ENCODE measurements around the gene JARID2.

The JARID2 gene

DNA sequence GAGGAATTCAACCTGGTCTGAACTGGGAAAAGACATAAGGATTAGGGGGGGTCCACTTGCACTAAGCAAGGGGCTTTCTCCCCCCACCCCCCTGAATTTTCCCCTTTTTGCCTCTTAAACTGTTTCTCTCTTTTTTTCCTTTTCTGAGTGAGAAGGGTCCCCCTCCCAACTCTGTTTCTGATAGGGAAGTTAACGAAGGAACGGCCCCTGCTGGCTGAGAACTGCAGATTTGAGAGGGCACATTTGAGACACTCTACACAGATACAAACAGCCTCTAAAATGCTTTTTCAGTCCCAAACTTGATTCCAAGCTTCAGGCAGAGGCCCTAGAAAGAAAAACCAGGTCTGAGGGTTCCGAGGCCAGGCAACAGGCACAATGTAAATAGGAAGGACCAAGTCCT lies 91.7 kb downstream of the JARID2 start:
- Histone ChIP-seq H3K9me3 (ENCODE audit: control insufficient read depth, insufficient read depth, low read depth, low read length) (no peaks in the 10 kb centered on the region), H3K36me3 (ENCODE audit: control insufficient read depth in 2 of 2, insufficient read depth in 1 of 2, low read length in 2 of 2) (no peaks in the 10 kb centered on the region), H3K4me3 (ENCODE audit: low read depth, low read length) (no peak overlapping the region), H3K4me1 (ENCODE audit: control insufficient read depth, insufficient read depth, low read length) (peaks cover 8% of the 10 kb centered on the region), H3K27ac (ENCODE audit: extremely low read depth, low read depth, low read length) (no peak overlapping the region)
- no peak for TF ChIP-seq ZNF324 (tag by site-specific recombination; IDR thresholded peaks at IDR 0.05)
- TF ChIP-seq ZNF707 (tag by site-specific recombination; IDR thresholded peaks at IDR 0.05): no peak
- TF ChIP-seq ZNF747 (tag by site-specific recombination; IDR thresholded peaks at IDR 0.05): no peak
- TF ChIP-seq RBAK (tag by site-specific recombination; IDR thresholded peaks at IDR 0.05): no peak
- no peak for TF ChIP-seq ZNF600 (tag by site-specific recombination; IDR thresholded peaks at IDR 0.05)
- TF ChIP-seq ZNF404 (tag by site-specific recombination; IDR thresholded peaks at IDR 0.05): no peak
- no peak for TF ChIP-seq ZNF837 (tag by site-specific recombination; IDR thresholded peaks at IDR 0.05)
- no peak for TF ChIP-seq ZSCAN16 (tag by site-specific recombination; IDR thresholded peaks at IDR 0.05)
- TF ChIP-seq ZNF624 (tag by site-specific recombination; IDR thresholded peaks at IDR 0.05): no peak
- TF ChIP-seq ZNF398 (tag by site-specific recombination; IDR thresholded peaks at IDR 0.05): no peak
- no peak for TF ChIP-seq FEZF1 (tag by site-specific recombination; IDR thresholded peaks at IDR 0.05)
- TF ChIP-seq ZNF114 (tag by site-specific recombination; IDR thresholded peaks at IDR 0.05): no peak
- no peak for TF ChIP-seq YY1 (tag by site-specific recombination; IDR thresholded peaks at IDR 0.05)
- no peak for TF ChIP-seq WT1 (tag by site-specific recombination; IDR thresholded peaks at IDR 0.05)
- TF ChIP-seq, protein P1, sequence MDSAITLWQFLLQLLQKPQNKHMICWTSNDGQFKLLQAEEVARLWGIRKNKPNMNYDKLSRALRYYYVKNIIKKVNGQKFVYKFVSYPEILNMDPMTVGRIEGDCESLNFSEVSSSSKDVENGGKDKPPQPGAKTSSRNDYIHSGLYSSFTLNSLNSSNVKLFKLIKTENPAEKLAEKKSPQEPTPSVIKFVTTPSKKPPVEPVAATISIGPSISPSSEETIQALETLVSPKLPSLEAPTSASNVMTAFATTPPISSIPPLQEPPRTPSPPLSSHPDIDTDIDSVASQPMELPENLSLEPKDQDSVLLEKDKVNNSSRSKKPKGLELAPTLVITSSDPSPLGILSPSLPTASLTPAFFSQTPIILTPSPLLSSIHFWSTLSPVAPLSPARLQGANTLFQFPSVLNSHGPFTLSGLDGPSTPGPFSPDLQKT (IDR thresholded peaks at IDR 0.05; ENCODE audit: borderline replicate concordance, low read depth, low read length): no peak
- TF ChIP-seq ZNF157 (tag by site-specific recombination; IDR thresholded peaks at IDR 0.05): no peak
- no peak for TF ChIP-seq ZNF776 (tag by site-specific recombination; IDR thresholded peaks at IDR 0.05; ENCODE audit: borderline replicate concordance)
- no peak for TF ChIP-seq YY2 (tag by site-specific recombination; IDR thresholded peaks at IDR 0.05)
- no peak for TF ChIP-seq SP3 (tag by site-specific recombination; IDR thresholded peaks at IDR 0.05)
- ChIA-PET CTCF (interaction anchor here (0.7 kb wide), 1 partner anchor 57 kb away, joined by 3 read pairs; no protein-coding TSS in a partner anchor), POLR2A (no interaction called here)

DNA sequence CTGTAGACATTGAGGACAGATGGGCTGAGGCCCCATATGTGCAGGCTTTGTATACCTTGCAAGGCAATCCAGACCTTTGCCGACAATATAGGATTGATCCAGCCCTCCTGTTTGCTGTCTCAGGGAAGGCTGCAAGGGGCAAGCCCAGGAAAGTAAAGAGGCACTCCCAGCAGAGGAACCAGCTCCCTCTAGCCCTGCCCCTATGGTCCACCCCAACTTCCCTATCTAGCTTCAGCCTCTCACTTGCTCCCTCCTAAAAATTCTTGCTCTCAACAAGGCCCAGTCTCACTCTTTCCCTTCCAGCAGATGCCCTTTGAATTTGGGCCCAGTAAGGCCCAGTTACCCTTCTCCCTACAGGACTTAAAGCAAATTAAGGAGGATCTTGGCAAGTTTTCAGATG lies 92.6 kb downstream of the JARID2 start:
- peaks cover 10% of the 10 kb centered on the region for H3K4me1 ChIP-seq (ENCODE audit: control insufficient read depth, insufficient read depth, low read length)
- H3K36me3 ChIP-seq (ENCODE audit: control insufficient read depth in 2 of 2, insufficient read depth in 1 of 2, low read length in 2 of 2): no peaks in the 10 kb centered on the region
- no peaks in the 10 kb centered on the region for H3K9me3 ChIP-seq (ENCODE audit: control insufficient read depth, insufficient read depth, low read depth, low read length)
- no peak overlapping the region for H3K4me3 ChIP-seq (ENCODE audit: low read depth, low read length)
- no peak overlapping the region for H3K27ac ChIP-seq (ENCODE audit: extremely low read depth, low read depth, low read length)
- CTCF ChIA-PET: no interaction called here
- no peak for TF ChIP-seq ZNF398 (tag by site-specific recombination; IDR thresholded peaks at IDR 0.05)
- no peak for TF ChIP-seq HOXA7 (CRISPR knock-in tag; IDR thresholded peaks at IDR 0.05; ENCODE audit: borderline replicate concordance)
- TF ChIP-seq, protein P2, sequence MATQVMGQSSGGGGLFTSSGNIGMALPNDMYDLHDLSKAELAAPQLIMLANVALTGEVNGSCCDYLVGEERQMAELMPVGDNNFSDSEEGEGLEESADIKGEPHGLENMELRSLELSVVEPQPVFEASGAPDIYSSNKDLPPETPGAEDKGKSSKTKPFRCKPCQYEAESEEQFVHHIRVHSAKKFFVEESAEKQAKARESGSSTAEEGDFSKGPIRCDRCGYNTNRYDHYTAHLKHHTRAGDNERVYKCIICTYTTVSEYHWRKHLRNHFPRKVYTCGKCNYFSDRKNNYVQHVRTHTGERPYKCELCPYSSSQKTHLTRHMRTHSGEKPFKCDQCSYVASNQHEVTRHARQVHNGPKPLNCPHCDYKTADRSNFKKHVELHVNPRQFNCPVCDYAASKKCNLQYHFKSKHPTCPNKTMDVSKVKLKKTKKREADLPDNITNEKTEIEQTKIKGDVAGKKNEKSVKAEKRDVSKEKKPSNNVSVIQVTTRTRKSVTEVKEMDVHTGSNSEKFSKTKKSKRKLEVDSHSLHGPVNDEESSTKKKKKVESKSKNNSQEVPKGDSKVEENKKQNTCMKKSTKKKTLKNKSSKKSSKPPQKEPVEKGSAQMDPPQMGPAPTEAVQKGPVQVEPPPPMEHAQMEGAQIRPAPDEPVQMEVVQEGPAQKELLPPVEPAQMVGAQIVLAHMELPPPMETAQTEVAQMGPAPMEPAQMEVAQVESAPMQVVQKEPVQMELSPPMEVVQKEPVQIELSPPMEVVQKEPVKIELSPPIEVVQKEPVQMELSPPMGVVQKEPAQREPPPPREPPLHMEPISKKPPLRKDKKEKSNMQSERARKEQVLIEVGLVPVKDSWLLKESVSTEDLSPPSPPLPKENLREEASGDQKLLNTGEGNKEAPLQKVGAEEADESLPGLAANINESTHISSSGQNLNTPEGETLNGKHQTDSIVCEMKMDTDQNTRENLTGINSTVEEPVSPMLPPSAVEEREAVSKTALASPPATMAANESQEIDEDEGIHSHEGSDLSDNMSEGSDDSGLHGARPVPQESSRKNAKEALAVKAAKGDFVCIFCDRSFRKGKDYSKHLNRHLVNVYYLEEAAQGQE (tag by site-specific recombination; IDR thresholded peaks at IDR 0.05): no peak
- TF ChIP-seq ZNF596 (tag by site-specific recombination; IDR thresholded peaks at IDR 0.05): no peak
- TF ChIP-seq ZBTB48 (tag by site-specific recombination; IDR thresholded peaks at IDR 0.05): no peak
- no peak for TF ChIP-seq ZNF768 (tag by site-specific recombination; IDR thresholded peaks at IDR 0.05)
- TF ChIP-seq, protein P3, sequence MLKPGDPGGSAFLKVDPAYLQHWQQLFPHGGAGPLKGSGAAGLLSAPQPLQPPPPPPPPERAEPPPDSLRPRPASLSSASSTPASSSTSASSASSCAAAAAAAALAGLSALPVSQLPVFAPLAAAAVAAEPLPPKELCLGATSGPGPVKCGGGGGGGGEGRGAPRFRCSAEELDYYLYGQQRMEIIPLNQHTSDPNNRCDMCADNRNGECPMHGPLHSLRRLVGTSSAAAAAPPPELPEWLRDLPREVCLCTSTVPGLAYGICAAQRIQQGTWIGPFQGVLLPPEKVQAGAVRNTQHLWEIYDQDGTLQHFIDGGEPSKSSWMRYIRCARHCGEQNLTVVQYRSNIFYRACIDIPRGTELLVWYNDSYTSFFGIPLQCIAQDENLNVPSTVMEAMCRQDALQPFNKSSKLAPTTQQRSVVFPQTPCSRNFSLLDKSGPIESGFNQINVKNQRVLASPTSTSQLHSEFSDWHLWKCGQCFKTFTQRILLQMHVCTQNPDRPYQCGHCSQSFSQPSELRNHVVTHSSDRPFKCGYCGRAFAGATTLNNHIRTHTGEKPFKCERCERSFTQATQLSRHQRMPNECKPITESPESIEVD (tag by site-specific recombination; IDR thresholded peaks at IDR 0.05): no peak
- no peak for TF ChIP-seq ZFHX2 (tag by site-specific recombination; conservative IDR thresholded peaks at IDR 0.05)
- no peak for TF ChIP-seq ZSCAN30 (tag by site-specific recombination; IDR thresholded peaks at IDR 0.05)
- TF ChIP-seq ZNF677 (tag by site-specific recombination; IDR thresholded peaks at IDR 0.05): no peak
- POLR2A ChIA-PET: no interaction called here
